HG03196 (cell line): Measurements from ENCODE around the gene C6orf120.

Experiments
- ATAC-seq: cut with Tn5 transposase; IDR thresholded peaks from one replicate; pipeline ENCODE4 v1.9.1; 2021; ENCODE audit not compliant: unreplicated experiment

C6orf120 gene

GRCh38 chr6:169701954-169702839 is at the start of gene C6orf120, which contains the start of gene WDR27:
C6orf120 (plus strand) TSS chr6:169702126; CDS start chr6:169702460, 334 bp downstream.
WDR27 (minus strand) TSS chr6:169702029; CDS start chr6:169689005, 13,024 bp downstream.
- ATAC-seq, result peak; percentile 94

DNA sequence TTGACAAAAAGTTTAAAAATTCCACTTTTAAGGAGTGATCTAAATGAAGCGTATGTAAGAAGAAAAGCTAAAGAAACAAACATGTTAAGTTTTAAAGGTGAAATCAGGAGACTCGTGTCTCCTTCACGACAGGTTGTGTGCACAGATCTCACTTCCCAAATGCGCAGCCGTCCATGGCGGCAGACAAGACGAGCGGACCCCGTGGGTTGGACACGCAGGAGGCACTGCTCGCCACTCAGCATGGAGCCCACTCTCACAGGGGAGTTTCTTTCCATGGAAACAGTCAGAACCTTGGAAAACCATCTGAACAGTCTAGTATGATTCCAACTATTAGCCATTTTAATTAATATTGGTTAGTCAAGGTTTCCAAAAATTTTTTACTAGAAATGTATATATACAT is 49.0 kb upstream of the C6orf120 start:
- no peak for ATAC-seq

DNA sequence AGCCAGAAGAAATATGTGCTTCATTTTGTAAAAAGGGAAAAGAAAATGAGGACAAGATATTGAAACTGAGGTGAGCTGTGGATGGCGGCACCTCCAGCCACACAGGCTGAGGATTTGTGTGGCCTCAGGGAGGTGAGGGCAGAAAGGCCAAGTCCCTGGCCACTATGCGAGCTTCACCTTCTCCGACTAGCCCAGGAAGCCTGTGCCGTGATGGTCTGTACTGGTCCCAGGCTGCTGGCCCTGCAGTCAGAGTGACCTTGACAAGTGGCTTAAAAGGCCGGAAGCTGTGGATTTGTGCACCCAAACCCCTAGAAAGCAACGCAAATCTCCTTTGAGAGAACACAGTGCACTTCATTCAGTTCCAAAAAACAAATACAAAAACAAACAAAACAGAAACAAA is 48.2 kb upstream of the C6orf120 start:
- no peak for ATAC-seq

- peak; percentile 75 for ATAC-seq
These were observed 47.1 kb upstream of the C6orf120 start for GRCh38 chr6:169654598-169655391.

DNA sequence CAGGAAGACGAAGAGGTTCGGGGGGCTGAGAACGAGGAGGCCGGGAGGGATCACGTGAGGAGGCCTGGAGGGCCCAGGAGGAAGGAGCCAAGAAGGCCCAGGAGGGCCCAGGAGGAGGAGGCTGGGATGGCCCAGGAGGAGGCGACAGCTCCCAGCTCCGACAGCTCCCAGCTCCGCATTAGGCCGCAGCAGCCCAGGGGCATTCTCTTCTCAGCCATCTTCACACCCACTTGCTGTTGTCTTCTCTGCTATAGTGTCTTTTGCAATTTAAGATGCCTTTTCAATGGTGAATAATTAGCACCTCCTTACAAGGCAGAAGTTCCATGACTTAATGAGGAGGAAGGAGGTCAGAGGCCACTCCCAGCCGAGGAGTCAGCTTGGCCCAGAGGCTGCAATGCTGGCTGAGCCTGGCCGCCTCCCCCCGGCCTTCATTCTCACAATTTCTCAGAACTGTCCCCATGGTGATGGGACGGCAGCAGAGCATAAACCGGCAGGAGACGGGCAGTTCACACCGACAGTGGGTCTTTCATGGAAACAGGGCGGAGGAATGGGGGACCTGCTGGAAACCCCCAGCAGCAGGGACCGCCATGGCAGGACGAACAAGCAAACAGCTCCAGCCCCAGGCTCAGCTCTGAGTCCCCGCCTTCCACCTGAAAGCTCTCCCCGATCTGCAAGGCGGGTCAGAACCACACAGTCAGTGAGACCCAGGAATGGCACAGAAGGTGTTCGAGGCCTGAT is 45.2 kb upstream of the C6orf120 start:
- no peak for ATAC-seq

DNA sequence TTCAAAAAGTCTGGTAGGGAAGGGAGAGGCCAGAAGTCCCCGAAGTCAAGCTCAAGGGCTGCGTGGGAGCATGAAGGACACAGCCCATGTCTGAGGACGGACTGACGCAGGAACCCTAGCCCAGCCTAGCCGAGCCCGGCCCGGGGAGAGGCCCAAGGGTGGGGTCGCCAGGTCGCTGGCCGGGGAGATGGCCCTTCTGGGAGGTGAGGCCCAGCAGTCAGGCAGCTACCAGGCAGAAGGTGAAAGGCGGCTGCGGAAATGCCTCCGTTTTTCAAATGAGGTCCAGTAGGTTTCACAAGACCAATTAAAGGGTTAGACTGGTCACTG is 44.7 kb upstream of the C6orf120 start:
- no peak for ATAC-seq

DNA sequence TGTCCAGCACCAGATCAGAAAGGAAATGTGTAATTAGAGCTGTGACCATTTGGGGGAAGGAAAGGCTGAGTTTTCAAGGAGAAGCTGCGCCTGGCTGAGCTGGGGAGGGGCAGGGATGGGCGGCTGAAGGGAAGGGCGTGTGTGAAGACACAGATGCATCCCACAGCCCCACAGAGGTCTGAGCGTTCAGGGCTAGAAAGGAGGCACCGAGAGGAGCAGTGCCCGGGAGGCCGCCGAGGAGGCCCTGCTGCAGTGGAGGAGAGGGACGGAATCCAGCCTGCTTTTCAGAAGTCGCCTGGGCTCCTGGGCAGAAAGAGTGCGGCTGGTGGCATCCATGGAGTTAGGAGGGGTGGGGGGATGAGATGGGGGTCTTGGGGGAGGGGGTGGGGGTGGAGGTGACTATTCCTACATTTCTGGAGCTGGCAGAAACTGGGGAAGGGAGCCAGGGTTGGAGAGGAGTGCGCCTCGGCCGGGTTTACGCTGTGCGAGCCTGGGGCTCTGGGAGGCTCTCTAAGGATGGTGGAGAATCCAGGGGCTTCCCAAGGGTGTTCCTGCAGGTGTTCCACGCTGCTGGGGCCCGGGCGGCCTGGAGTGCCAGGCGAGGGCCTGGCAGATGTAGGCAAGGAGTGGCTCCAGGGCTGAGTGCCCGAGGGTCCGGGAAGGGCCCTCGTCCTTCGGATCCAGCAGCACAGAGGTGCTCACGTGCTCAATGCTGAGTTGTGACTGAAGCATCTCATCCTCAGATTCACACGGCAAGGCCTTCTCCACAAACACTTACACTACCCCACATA is 41.9 kb upstream of the C6orf120 start:
- no peak for ATAC-seq

GRCh38 chr6:169660751-169661390 is 41.1 kb upstream of the C6orf120 start:
- ATAC-seq, result no peak

GRCh38 chr6:169661391-169661756 is 40.6 kb upstream of the C6orf120 start:
- ATAC-seq, result no peak

- no peak for ATAC-seq
These were observed 38.5 kb upstream of the C6orf120 start for GRCh38 chr6:169663468-169663867.

GRCh38 chr6:169664227-169664626 is 37.7 kb upstream of the C6orf120 start:
- no peak for ATAC-seq

GRCh38 chr6:169665289-169665688 is 36.6 kb upstream of the C6orf120 start:
- no peak for ATAC-seq

DNA sequence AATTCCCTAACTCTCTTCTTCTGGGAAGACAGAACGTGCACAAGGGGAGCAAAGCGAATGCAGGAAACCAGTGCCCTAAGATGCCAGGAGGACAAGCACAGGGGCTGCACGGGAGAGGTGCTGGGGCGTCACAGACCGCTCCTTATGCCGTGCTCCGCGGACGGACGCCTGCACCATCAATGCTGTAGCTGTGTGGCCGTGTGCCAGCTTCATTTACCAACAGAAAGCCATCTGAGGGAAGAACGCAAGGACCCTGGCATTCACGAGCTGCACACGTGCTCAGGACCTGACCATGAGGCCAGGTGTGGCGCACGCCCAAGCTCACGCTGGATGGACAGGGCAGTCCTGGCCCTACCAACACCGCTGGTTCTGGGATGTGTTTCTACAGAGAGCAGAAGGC is 35.5 kb upstream of the C6orf120 start:
- no peak for ATAC-seq

GRCh38 chr6:169667716-169668115 is 34.2 kb upstream of the C6orf120 start:
- ATAC-seq, result no peak

GRCh38 chr6:169668203-169668847 is 33.6 kb upstream of the C6orf120 start:
- ATAC-seq, result no peak

- ATAC-seq, result no peak
These were observed 32.8 kb upstream of the C6orf120 start for GRCh38 chr6:169669147-169669546.

GRCh38 chr6:169669889-169670288 is 32.0 kb upstream of the C6orf120 start:
- ATAC-seq, result no peak

DNA sequence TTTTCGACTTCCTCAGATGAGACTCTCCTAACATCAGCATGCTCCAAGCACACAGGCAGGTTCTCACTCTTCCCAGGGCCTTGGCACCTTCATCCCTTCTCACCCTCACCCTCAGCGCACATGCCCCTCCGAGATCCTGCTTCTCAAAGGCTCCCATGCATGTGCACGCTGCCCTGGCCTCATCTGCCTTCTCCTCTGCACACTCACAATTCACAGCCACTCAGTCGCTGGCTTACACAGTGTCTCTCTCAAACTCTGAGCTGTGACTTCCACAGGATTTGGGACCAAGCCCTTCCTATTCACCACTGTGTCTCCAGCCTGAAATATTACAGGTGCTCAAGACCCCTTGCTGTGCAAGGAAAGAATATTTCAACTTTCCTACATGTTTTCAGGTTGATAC is 30.4 kb upstream of the C6orf120 start:
- ATAC-seq, result no peak

GRCh38 chr6:169675011-169675410 is 26.9 kb upstream of the C6orf120 start:
- ATAC-seq, result no peak

DNA sequence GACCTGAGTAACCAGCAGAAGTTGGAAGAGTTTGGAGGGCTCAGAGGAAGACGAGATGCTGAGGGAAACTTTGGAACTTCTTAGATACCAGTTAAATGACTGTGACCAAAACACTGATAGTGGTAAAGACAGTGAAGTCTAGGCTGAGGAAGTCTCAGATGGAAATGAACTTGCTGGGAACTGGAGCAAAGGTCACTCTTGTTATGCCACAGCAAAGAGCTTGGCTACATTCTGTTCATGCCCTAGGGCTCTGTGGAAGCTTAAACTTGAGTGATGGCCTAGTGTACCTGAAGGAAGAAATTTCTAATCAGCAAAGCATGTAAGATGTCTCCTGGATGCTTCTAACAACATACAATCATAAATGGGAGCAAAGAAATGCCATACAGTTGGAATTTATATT is 24.8 kb upstream of the C6orf120 start:
- ATAC-seq, result no peak
